ENCODE results near the gene MT1B.

DNA sequence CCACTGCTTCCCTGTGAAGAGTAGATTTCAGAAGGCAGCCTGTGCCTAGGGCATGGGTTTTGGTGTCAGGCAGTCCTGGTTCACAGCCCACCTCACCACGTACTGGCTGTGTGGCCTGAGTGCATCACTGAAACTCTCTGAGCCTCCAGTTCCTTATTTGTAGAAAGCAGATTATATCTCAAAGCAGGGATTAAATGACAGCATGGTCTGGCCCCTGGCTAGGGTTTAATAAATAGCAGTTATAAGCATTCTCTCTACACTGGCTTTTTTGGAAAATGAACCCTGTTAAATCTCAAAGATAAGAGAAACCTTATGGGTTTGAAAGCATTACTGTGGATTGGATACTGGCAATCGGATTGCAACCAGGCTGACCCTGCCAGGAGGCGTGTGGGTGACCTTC is 22.2 kb upstream of the MT1B start:
- no peak for TF ChIP-seq CTCF (IDR thresholded peaks at IDR 0.05; ENCODE audit: low read length)
- no peak for TF ChIP-seq EZH2 (IDR thresholded peaks at IDR 0.05; ENCODE audit: borderline replicate concordance, low read length)
